Epidermal melanocyte (primary cell): ENCODE measurements around the gene LLGL2.

Experiments
- DNase-seq: peaks from one replicate; pipeline ENCODE4 v3.0.0; 2011; ENCODE audit warnings: low spot score; ENCODE audit not compliant: insufficient read length

The LLGL2 gene

GRCh38 chr17:75612906-75613626, 87.6 kb downstream of the LLGL2 start:
- DNase-seq = no peak

GRCh38 chr17:75614006-75614405, 88.5 kb downstream of the LLGL2 start:
- no peak for DNase-seq

- no peak for DNase-seq
Observed at GRCh38 chr17:75614556-75615270, 89.2 kb downstream of the LLGL2 start.

- DNase-seq = no peak
Observed at GRCh38 chr17:75615301-75615700, 89.8 kb downstream of the LLGL2 start.

- no peak for DNase-seq
Observed at GRCh38 chr17:75616521-75617122, 91.1 kb downstream of the LLGL2 start.

- DNase-seq = no peak
Observed at GRCh38 chr17:75617218-75617617, 91.7 kb downstream of the LLGL2 start.

GRCh38 chr17:75617675-75618074, 92.2 kb downstream of the LLGL2 start:
- no peak for DNase-seq

- DNase-seq = no peak
Observed at GRCh38 chr17:75619506-75620431, 94.3 kb downstream of the LLGL2 start.

GRCh38 chr17:75621489-75621888, 96.0 kb downstream of the LLGL2 start:
- no peak for DNase-seq

- DNase-seq = no peak
Observed at GRCh38 chr17:75622076-75622475, 96.6 kb downstream of the LLGL2 start.

- no peak for DNase-seq
Observed at GRCh38 chr17:75622771-75623273, 97.3 kb downstream of the LLGL2 start.

GRCh38 chr17:75623386-75623785, 97.9 kb downstream of the LLGL2 start:
- DNase-seq = no peak

- no peak for DNase-seq
Observed at GRCh38 chr17:75624021-75624420, 98.5 kb downstream of the LLGL2 start.
